HG03095 (cell line): Measurements from ENCODE around the gene CATSPER3.

Source experiments
- ATAC-seq: cut with Tn5 transposase; IDR thresholded peaks from one replicate; pipeline ENCODE4 v1.9.1; 2021; ENCODE audit warnings: moderate library complexity; ENCODE audit not compliant: unreplicated experiment

Gene CATSPER3

DNA sequence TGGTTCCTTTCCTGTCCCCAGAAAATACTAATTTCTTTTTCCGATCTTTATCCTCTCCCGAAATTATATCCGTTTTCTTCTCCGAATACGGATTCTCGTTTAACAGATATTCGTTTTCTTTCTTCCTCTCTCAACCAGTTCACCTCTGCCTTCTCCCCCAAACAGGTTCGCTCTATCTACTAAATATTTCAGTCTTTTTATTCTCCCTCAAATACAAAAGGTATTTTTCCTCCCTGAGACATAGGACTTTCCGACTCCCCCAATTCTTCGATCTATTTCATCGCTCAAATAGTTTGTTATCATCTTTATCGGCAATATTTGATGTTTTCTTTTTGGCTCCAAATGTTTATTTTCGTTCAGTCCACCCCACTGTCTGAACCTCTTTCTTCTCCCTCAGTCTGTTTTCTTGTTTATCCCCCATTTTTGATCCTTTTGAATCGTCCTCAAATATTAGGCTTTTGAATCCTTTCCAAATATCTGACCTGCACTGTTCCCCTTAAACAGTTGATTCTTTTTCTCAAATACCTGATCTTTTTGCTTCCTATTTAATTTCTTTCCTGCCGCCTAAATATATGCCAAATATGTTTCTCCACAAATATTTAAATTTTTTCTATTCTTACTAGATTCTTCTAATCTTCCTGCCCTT is 61.9 kb downstream of the CATSPER3 start:
- ATAC-seq: no peak

GRCh38 chr5:135030123-135030955 is 62.6 kb downstream of the CATSPER3 start:
- ATAC-seq: no peak

GRCh38 chr5:135030956-135031812 is 63.5 kb downstream of the CATSPER3 start:
- ATAC-seq: no peak

DNA sequence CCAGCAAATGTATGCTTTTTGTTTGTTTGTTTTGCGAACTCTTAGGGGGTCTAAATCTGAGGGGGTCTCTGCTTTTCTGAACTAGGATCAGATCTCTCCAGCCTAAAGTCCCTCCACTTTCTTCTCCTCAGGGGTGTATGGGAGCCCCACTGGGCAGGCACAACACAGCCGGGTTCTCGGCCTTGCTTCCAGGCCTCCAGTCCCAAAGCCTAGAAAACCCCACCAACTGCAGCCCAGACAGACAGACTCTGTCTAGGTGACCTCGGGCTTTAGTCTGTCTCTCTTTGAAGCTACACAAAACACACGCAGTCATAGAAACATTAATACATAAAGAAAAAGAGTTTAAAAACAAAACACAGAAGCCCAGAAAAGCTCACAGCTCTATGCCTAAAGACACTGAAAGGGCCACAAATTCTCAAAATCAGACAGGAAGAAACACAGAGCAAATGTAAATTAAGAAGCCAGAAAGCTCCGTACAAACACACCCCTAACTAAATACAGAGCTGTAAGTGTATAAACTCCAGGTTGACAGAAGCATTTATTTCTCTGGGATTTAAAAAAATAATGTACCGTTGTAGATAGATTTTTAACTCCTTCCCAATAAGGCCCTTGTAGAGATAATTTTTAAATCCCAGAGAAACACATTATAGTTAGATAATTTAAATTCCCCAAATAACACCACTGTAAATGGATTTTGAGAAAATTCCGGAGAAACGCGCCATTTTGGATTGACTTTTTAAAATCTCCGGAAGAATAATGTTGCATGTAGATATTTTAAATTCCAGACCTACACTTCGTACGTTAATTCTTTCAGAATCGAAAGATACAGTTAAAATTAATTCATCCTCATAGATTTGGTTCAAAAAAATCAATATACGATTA is 64.3 kb downstream of the CATSPER3 start:
- ATAC-seq: no peak

DNA sequence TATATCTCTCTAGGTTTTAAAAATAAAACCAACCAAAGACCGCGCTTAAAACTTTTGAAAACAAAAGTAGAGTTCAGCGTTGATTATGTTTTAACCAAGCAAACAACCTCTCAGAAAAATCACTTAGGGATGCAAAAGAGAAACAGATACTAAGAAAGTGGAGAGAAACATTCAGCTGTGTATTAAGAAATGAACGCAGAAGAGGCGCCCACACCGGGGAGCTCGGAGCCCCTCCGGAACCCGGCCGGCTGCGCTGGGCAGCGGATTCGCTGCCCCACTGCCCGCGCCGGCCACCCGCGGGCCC is 64.9 kb downstream of the CATSPER3 start:
- ATAC-seq: no peak

DNA sequence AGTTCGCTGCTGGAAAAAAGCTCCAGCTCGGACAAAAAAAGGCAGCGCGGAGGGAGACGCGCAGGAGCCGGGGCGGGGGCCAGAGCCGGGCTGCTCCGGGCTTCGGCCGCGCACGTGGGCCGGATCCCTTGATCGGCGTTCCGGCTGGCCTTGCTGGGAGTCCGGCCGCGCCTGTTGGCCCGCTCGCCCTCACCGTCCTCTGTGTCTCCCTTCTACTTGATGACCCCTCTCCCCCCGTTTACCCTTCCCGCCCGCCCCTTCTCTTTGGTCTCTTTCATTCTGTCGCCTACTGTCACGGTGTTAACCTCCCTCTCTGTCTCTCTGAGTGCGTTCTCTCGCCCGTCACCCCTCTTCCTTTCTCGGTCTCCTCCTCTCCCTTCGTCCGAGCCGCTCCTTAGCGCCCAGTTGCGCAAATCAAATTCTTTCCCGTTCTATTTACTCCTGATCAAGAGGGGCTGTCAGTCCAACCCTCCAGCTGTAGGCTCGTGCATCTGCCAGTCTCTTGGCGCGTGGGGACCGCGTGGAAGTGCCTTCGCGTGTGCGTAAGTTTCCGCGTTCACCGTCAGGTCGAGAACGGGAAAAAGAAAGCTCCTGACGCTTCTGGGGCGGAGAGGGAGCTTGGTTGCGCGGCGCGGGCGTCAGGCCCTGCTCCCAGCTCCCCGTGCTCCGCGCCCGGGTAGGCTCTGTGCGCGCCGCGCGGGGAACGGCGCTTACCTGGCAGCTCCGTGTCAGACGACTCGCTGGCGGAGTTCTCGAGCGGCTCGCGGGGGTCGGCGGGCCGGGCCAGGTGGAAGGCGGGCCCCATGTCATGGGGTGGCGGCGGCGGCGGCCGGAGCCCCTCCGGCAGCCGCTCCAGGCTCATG is 65.5 kb downstream of the CATSPER3 start:
- no peak for ATAC-seq

DNA sequence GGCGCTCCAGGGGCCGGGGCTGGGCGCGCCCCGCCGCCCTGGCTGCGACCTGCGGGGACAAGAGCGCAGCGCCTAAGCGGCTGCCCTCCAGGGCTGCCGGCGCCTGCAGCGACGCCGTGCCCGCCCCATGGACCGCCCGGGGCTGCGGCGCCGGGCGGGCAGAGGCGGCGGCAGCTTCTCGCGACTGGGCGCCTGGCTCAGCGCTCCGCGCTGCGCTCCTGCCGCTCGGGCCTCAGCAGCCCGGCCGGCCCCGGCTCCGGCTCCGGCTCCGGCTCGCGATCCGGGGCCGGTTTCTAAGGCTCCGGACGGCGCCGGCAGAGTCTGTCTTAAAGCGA is 66.2 kb downstream of the CATSPER3 start, which contains the start of gene PITX1:
Gene PITX1 (minus strand): TSS at position 328 of the 335 bp plus-strand sequence. CDS start 347 bp downstream, outside the sequence.
- no peak for ATAC-seq

- no peak for ATAC-seq
Measured at GRCh38 chr5:135034236-135034962, 66.7 kb downstream of the CATSPER3 start.

- no peak for ATAC-seq
Measured at GRCh38 chr5:135034963-135035677, 67.4 kb downstream of the CATSPER3 start.

DNA sequence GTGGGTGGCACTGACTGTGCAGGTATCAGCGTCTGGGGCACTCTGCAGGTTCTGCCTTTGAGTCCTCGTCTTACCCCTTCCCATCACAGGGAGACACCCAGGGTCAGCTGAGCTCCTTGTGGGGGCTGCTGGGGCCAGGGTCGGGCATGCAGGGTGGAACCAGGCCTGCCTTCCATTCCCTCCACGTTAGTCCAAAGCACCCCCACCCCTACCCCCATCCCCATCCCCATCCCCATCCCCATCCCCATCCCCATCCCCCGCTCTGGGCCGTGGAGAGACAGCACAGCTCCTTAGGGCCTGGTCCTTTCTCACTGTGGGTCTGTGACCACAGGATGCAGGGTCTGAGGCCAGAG is 67.9 kb downstream of the CATSPER3 start:
- ATAC-seq: no peak

DNA sequence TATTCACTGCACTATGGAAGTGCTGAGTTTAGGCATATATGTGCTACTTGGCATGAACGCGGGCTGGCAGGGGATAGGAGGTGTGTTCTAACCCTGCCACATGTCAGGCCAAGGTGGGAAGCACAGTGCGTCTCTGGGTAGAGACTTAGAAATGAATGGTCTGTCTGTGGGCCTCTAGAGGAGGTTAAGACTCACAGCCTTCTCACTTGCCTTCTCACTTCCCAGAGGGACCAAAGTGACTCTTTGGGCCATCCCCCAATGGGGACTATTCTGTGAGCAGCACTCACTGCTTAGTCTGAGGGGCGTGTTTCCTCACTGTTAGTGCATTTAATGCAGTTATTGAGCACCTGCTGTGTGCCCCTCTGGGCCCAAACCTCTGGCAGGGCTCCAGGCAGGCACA is 68.7 kb downstream of the CATSPER3 start:
- no peak for ATAC-seq

- ATAC-seq: no peak
Measured at GRCh38 chr5:135037519-135038204, 70.0 kb downstream of the CATSPER3 start.

DNA sequence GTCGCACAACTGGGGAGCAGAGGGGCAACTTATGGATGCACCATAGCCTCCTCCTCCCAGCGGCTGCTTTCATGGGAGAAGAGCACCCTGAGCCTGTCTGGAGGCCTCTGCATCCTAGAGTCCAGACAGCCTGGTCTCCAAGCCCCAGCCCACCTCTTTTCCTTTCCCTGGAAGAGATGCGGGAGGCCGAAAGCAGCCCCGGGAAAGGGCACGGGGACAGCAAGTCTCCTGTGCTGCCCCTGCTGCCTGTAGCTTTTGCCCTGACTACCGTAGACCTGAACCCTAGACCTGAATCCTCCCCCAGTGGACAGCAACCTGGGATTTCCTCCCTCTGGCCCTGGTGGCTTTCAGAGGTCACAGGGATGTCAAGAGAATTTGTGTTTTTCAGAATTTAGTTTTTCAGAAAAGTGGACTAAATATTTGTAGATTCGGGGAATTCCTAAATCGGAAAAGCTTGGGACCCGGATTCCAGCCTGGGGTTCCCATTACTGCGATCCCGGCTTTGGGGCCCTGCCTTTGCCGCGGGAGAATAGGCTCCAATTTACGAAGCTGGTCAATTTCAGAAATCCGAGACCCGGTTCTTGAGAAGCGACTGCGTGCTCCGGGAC is 70.6 kb downstream of the CATSPER3 start:
- no peak for ATAC-seq

GRCh38 chr5:135038813-135039270 is 71.1 kb downstream of the CATSPER3 start:
- no peak for ATAC-seq

GRCh38 chr5:135039271-135040033 is 71.7 kb downstream of the CATSPER3 start:
- ATAC-seq: no peak

DNA sequence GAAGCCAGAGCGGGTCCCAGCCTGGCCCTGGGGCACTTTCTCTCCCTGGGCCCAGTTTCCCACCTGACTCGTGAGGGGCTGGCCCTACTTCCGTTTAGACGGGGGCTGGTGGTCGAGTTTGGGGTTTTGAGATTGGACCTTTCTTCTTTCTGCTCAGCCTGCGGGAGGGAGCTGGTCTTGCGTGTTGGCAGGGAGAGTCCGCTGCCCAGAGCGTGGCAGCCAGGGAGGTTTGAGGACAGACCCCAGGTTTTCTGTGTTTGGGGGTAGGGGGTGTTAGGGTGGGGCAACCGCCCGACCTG is 72.3 kb downstream of the CATSPER3 start:
- no peak for ATAC-seq
